H9 (cell line): ENCODE data around the gene AKAP9. TPM values are rescaled to one million over a fixed set of nuclear protein-coding genes. Genes with fewer than 3 reads are reported as not detected.
A peak's percentile ranks its signal among the peaks of the same experiment; 100 is the strongest.

ENCODE experiments used
- DNase-seq: peaks from one replicate; pipeline ENCODE4 v3.0.0-alpha.2; 2017
- H2AFZ ChIP-seq: one replicate; pipeline ENCODE4 v1.6.1; 2013; ENCODE audit warnings: mild to moderate bottlenecking, low read length, control low read depth, moderate library complexity
- H2AK5ac ChIP-seq: 2 replicates; pipeline ENCODE4 v1.6.1; 2013; ENCODE audit warnings: low read length, control low read depth, mixed read lengths; ENCODE audit not compliant: insufficient read length
- H2BK120ac ChIP-seq: one replicate; pipeline ENCODE4 v1.6.1; 2013; ENCODE audit warnings: low read depth, mild to moderate bottlenecking, low read length, control low read depth, inconsistent platforms; ENCODE audit not compliant: poor library complexity, severe bottlenecking
- H2BK12ac ChIP-seq: 2 replicates; pipeline ENCODE4 v1.6.1; 2013; ENCODE audit warnings: low read length, control low read depth, mixed read lengths, low read depth; ENCODE audit not compliant: insufficient read length
- H2BK15ac ChIP-seq: 2 replicates; pipeline ENCODE4 v1.6.1; 2013; ENCODE audit warnings: low read depth, low read length, control low read depth
- H2BK20ac ChIP-seq: one replicate; pipeline ENCODE4 v1.6.1; 2013; ENCODE audit warnings: low read depth, mild to moderate bottlenecking, low read length, control low read depth, inconsistent platforms; ENCODE audit not compliant: poor library complexity, severe bottlenecking
- H2BK5ac ChIP-seq: 2 replicates; pipeline ENCODE4 v1.6.1; 2013; ENCODE audit warnings: low read length, control low read depth, mixed read lengths; ENCODE audit not compliant: insufficient read length
- H3K14ac ChIP-seq: 2 replicates; pipeline ENCODE4 v1.6.1; 2013; ENCODE audit warnings: low read length, control low read depth; ENCODE audit not compliant: insufficient read depth
- H3K18ac ChIP-seq: 2 replicates; pipeline ENCODE4 v1.6.1; 2013; ENCODE audit warnings: low read depth, mild to moderate bottlenecking, mixed read lengths, low read length, control low read depth; ENCODE audit not compliant: insufficient read length
- H3K23ac ChIP-seq: 2 replicates; pipeline ENCODE4 v1.6.1; 2013; ENCODE audit warnings: low read length, control low read depth, mixed read lengths, low read depth; ENCODE audit not compliant: insufficient read length
- H3K23me2 ChIP-seq: 2 replicates; pipeline ENCODE4 v1.6.1; 2013; ENCODE audit warnings: low read depth, mild to moderate bottlenecking, mixed read lengths, low read length, control low read depth; ENCODE audit not compliant: insufficient read length, poor library complexity, severe bottlenecking
- H3K27ac ChIP-seq: 2 replicates; pipeline ENCODE4 v1.5.1; 2013; ENCODE audit warnings: low read length, control low read depth, mixed read lengths, low read depth; ENCODE audit not compliant: insufficient read length
- H3K27me3 ChIP-seq: 2 replicates; pipeline ENCODE4 v1.6.1; 2013; ENCODE audit warnings: low read length, control low read depth, inconsistent platforms; ENCODE audit not compliant: insufficient read depth
- H3K4ac ChIP-seq: 2 replicates; pipeline ENCODE4 v1.6.1; 2013; ENCODE audit warnings: low read depth, mild to moderate bottlenecking, control low read depth, inconsistent platforms, low read length, moderate library complexity
- H3K4me1 ChIP-seq: 2 replicates; pipeline ENCODE4 v1.6.1; 2013; ENCODE audit warnings: low read length, control low read depth, inconsistent platforms; ENCODE audit not compliant: insufficient read depth
- H3K4me2 ChIP-seq: 2 replicates; pipeline ENCODE4 v1.6.1; 2013; ENCODE audit warnings: low read length, control low read depth, mixed read lengths; ENCODE audit not compliant: insufficient read length, insufficient read depth
- H3K56ac ChIP-seq: 2 replicates; pipeline ENCODE4 v1.6.1; 2013; ENCODE audit warnings: low read depth, mild to moderate bottlenecking, mixed read lengths, low read length, control low read depth; ENCODE audit not compliant: insufficient read length
- H3K79me1 ChIP-seq: 2 replicates; pipeline ENCODE4 v1.6.1; 2013; ENCODE audit warnings: low read depth, mild to moderate bottlenecking, moderate library complexity, low read length, control low read depth, inconsistent platforms; ENCODE audit not compliant: insufficient read depth, poor library complexity, severe bottlenecking
- H3K79me2 ChIP-seq: 2 replicates; pipeline ENCODE4 v1.6.1; 2013; ENCODE audit warnings: low read length, control low read depth, inconsistent platforms; ENCODE audit not compliant: insufficient read depth
- H3K9ac ChIP-seq: 2 replicates; pipeline ENCODE4 v1.6.1; 2013; ENCODE audit warnings: low read length, control low read depth, mixed read lengths; ENCODE audit not compliant: insufficient read length; ENCODE audit errors: extremely low read depth
- H3K9me3 ChIP-seq: one replicate; pipeline ENCODE4 v1.6.1; 2013; ENCODE audit warnings: low read depth, low read length, inconsistent platforms; ENCODE audit not compliant: control insufficient read depth
- H3T11ph ChIP-seq: one replicate; pipeline ENCODE4 v1.6.1; 2013; ENCODE audit warnings: mild to moderate bottlenecking, low read length, control low read depth, inconsistent platforms
- H4K20me1 ChIP-seq: one replicate; pipeline ENCODE4 v1.6.1; 2013; ENCODE audit not compliant: control insufficient read depth, insufficient read length, insufficient read depth
- H4K5ac ChIP-seq: 2 replicates; pipeline ENCODE4 v1.6.1; 2013; ENCODE audit warnings: low read depth, mild to moderate bottlenecking, mixed read lengths, low read length, control low read depth; ENCODE audit not compliant: insufficient read length
- H4K8ac ChIP-seq: replicated peaks from 2 replicates; pipeline ENCODE4 v1.6.1; 2013; ENCODE audit warnings: low read length, control low read depth, mixed read lengths, low read depth; ENCODE audit not compliant: insufficient read length
- H4K91ac ChIP-seq: 2 replicates; pipeline ENCODE4 v1.6.1; 2013; ENCODE audit warnings: low read depth, mild to moderate bottlenecking, moderate library complexity, mixed read lengths, low read length, control low read depth; ENCODE audit not compliant: insufficient read length
- H3K27ac Mint-ChIP-seq, 3 experiments: 2 replicates in 2 of 3; 3 replicates in 1 of 3; pipeline ENCODE4 v1.8.0; 2020 to 2021; ENCODE audit warnings: mixed read lengths in 3 of 3, mild to moderate bottlenecking in 1 of 3, moderate library complexity in 1 of 3
- H3K27me3 Mint-ChIP-seq: 2 replicates; pipeline ENCODE4 v1.8.0; 2021; ENCODE audit warnings: low read depth, mild to moderate bottlenecking, moderate library complexity, mixed read lengths
- H3K36me3 Mint-ChIP-seq, 3 experiments: 2 replicates in 2 of 3; 3 replicates in 1 of 3; pipeline ENCODE4 v1.8.0; 2020 to 2021; ENCODE audit warnings: low read depth in 3 of 3, mixed read lengths in 3 of 3; ENCODE audit not compliant: insufficient read depth in 1 of 3
- H3K4me1 Mint-ChIP-seq, 2 experiments: 2 replicates each; pipeline ENCODE4 v1.8.0; 2020; ENCODE audit warnings: mixed read lengths in 2 of 2
- H3K4me3 Mint-ChIP-seq, 2 experiments: 2 replicates in 1 of 2; 3 replicates in 1 of 2; pipeline ENCODE4 v1.8.0; 2020 to 2021; ENCODE audit warnings: mild to moderate bottlenecking in 2 of 2, mixed read lengths in 2 of 2, moderate library complexity in 1 of 2
- H3K9me3 Mint-ChIP-seq, 2 experiments: 2 replicates in 1 of 2; 3 replicates in 1 of 2; pipeline ENCODE4 v1.8.0; 2020; ENCODE audit warnings: mild to moderate bottlenecking in 2 of 2, mixed read lengths in 2 of 2, moderate library complexity in 1 of 2
- CTCF ChIP-seq: fragments of 200-600 bp; sonication (generic); conservative IDR thresholded peaks from 3 replicates; pipeline ENCODE4 v1.8.0; 2021; ENCODE audit warnings: antibody characterized with exemption, mild to moderate bottlenecking
- WGBS: extraction: QIAGEN DNeasy Blood & Tissue Kit; methylation state at CpG from one replicate; pipeline ENCODE4 v1.1.7; 2013; ENCODE audit warnings: missing lambda C conversion rate, low lambda C conversion rate, mixed read lengths; ENCODE audit not compliant: insufficient read length; ENCODE audit errors: extremely low coverage; 5-methylcytosine and 5-hydroxymethylcytosine counted together
- total RNA-seq: library from RNA; stranded (reverse); gene quantifications from 2 replicates; pipeline ENCODE4 v1.2.1, GENCODE V29; 2021

The AKAP9 gene
- total RNA-seq, 1 experiment from 2014 or later: 22.4 TPM

GRCh38 chr7:92119213-92119759, 178.6 kb downstream of the AKAP9 start:
- no peak overlapping the region for H3T11ph ChIP-seq
- H2AK5ac ChIP-seq: no peak overlapping the region
- no peak for TF ChIP-seq CTCF
- no peak overlapping the region for H4K91ac ChIP-seq
- H3K79me1 ChIP-seq: no peaks in the 10 kb centered on the region
- peak overlapping the region in 2 of 3 experiments; percentile 19 to 65; a peak in 3 of 7 replicates for H3K27ac Mint-ChIP-seq
- no peaks in the 10 kb centered on the region for H4K20me1 ChIP-seq
- no peak overlapping the region for H4K5ac ChIP-seq
- no peaks in the 10 kb centered on the region for H3K27me3 ChIP-seq
- no peak overlapping the region for H2BK20ac ChIP-seq
- no peak overlapping the region for H3K4ac ChIP-seq
- H3K4me2 ChIP-seq: no peak overlapping the region
- H2AFZ ChIP-seq: no peak overlapping the region
- no peaks in the 10 kb centered on the region for H3K4me1 Mint-ChIP-seq
- no peak overlapping the region for H3K27ac ChIP-seq
- H3K4me3 Mint-ChIP-seq: no peak overlapping the region
- H3K56ac ChIP-seq: no peak overlapping the region
- H3K23ac ChIP-seq: no peak overlapping the region
- no peaks in the 10 kb centered on the region for H3K9me3 Mint-ChIP-seq
- H3K36me3 Mint-ChIP-seq: peaks cover 40 to 69% (median 61%) of the 10 kb centered on the region in 3 experiments; a peak in 6 of 7 replicates
- no peak overlapping the region for H2BK12ac ChIP-seq
- no peaks in the 10 kb centered on the region for H3K23me2 ChIP-seq
- H3K4me1 ChIP-seq: no peaks in the 10 kb centered on the region
- H3K9ac ChIP-seq: no peak overlapping the region
- no peak overlapping the region for H2BK5ac ChIP-seq
- no peak overlapping the region for H2BK120ac ChIP-seq
- H3K9me3 ChIP-seq: no peaks in the 10 kb centered on the region
- no peak overlapping the region for H3K14ac ChIP-seq
- DNase-seq: no peak
- no peak overlapping the region for H2BK15ac ChIP-seq
- H3K79me2 ChIP-seq: peaks cover 23% of the 10 kb centered on the region; the same call in 1 of the 2 replicates
- H3K27me3 Mint-ChIP-seq: no peaks in the 10 kb centered on the region
- WGBS: no CpG with 5 or more reads among the region's 1 CpG
- no peak overlapping the region for H4K8ac ChIP-seq
- no peak overlapping the region for H3K18ac ChIP-seq
